Peyer's patch (tissue), 4 donors: Measurements from ENCODE around the gene DDX46. TPM values are rescaled to one million over a fixed set of nuclear protein-coding genes. Genes with fewer than 3 reads are reported as not detected.

Experiments used
- DNase-seq, 3 donors: peaks; one replicate each; pipeline ENCODE4 v3.0.0-alpha.2; 2017 to 2019
- H3K27ac ChIP-seq, 4 donors: fragments of 200-600 bp; sonication (generic); one replicate each; pipeline ENCODE4 v1.5.1; 2016 to 2019
- H3K27me3 ChIP-seq, 2 donors: fragments of 200-600 bp; sonication (generic); one replicate each; pipeline ENCODE4 v1.5.1; 2019
- H3K36me3 ChIP-seq, 3 donors: fragments of 200-600 bp; sonication (generic); one replicate each; pipeline ENCODE4 v1.5.1; 2016 to 2019
- H3K4me1 ChIP-seq, 4 donors: fragments of 200-600 bp; sonication (generic); one replicate each; pipeline ENCODE4 v1.5.1; 2016 to 2019
- H3K4me3 ChIP-seq, 4 donors: fragments of 200-600 bp; sonication (generic); 1 replicate in 3 of 4; 2 replicates in 1 of 4; pipeline ENCODE4 v1.5.1; 2016 to 2019; ENCODE audit warnings: mild to moderate bottlenecking in 1 of 4
- H3K9me3 ChIP-seq, 4 donors: fragments of 200-600 bp; sonication (generic); one replicate each; pipeline ENCODE4 v1.5.1; 2016 to 2019; ENCODE audit warnings: mild to moderate bottlenecking in 1 of 4
- CTCF ChIP-seq, 6 experiments: fragments of 450-650 bp in 4 of 6; fragments of 200-600 bp in 2 of 6; sonication (generic) in 1 of 6; IDR thresholded peaks; one replicate each; pipeline ENCODE4 v1.5.1; 2017 to 2019; ENCODE audit warnings: antibody characterized with exemption in 6 of 6, mild to moderate bottlenecking in 3 of 6, moderate library complexity in 1 of 6
- POLR2A ChIP-seq, 2 donors: fragments of 450-650 bp; IDR thresholded peaks; one replicate each; pipeline ENCODE4 v1.5.1; 2017; ENCODE audit warnings: antibody characterized with exemption in 2 of 2, mild to moderate bottlenecking in 2 of 2, moderate library complexity in 2 of 2
- total RNA-seq, 4 donors: library from RNA; depleted of rRNA; stranded (reverse); fragments of >200 nt; gene quantifications; one replicate each; pipeline ENCODE4 v1.1.0, GENCODE V29; 2016

DDX46 gene
- total RNA-seq, 4 donors from 2014 or later, result 27.0 to 59.4 (median 41.8) TPM

GRCh38 chr5:134735243-134735642 lies 23.3 kb upstream of the DDX46 start:
- peaks cover 0 to 25% (median 4%) of the 10 kb centered on the region in 4 donors for H3K4me1 ChIP-seq
- DNase-seq, result no peak
- no peaks in the 10 kb centered on the region for H3K9me3 ChIP-seq
- no peak overlapping the region for H3K4me3 ChIP-seq
- no peaks in the 10 kb centered on the region for H3K36me3 ChIP-seq
- no peaks in the 10 kb centered on the region for H3K27me3 ChIP-seq
- H3K27ac ChIP-seq, result no peak overlapping the region
- TF ChIP-seq POLR2A (IDR thresholded peaks at IDR 0.05), result no peak
- TF ChIP-seq CTCF (IDR thresholded peaks at IDR 0.05), result no peak

- H3K27ac ChIP-seq, result peak overlapping the region in 2 of 4 donors; percentile 9 to 11
- peaks cover 0 to 5% (median 0%) of the 10 kb centered on the region in 3 donors for H3K36me3 ChIP-seq
- H3K27me3 ChIP-seq, result no peaks in the 10 kb centered on the region
- TF ChIP-seq CTCF (IDR thresholded peaks at IDR 0.05), result no peak
- H3K9me3 ChIP-seq, result no peaks in the 10 kb centered on the region
- no peak overlapping the region for H3K4me3 ChIP-seq
- DNase-seq, result no peak
- peaks cover 0 to 26% (median 4%) of the 10 kb centered on the region in 4 donors for H3K4me1 ChIP-seq
Observed at GRCh38 chr5:134736173-134736812, 22.3 kb upstream of the DDX46 start.

- peak within 1 kb of the TSS; percentile 70 to 92 (median 88) for H3K4me3 ChIP-seq
- H3K27ac ChIP-seq, result peak within 1 kb of the TSS; percentile 87 to 93 (median 88)
- no peaks in the 10 kb centered on the region for H3K27me3 ChIP-seq
- peak; percentile 98 to 99 (median 99) for DNase-seq
- H3K9me3 ChIP-seq, result no peaks in the 10 kb centered on the region
- H3K4me1 ChIP-seq, result peaks cover 0 to 26% (median 4%) of the 10 kb centered on the region in 4 donors
- H3K36me3 ChIP-seq, result peaks cover 0 to 10% (median 0%) of the 10 kb centered on the region in 3 donors
- peak; percentile 69 to 84 (median 76) for TF ChIP-seq CTCF (IDR thresholded peaks at IDR 0.05)
- TF ChIP-seq POLR2A (IDR thresholded peaks at IDR 0.05), result peak; percentile 89 to 92
Observed at GRCh38 chr5:134738133-134738962, 20.2 kb upstream of the DDX46 start, which contains the start of gene CAMLG. Gene CAMLG, plus strand, starts transcription at chr5:134738548. Its CDS starts 73 bp downstream, at chr5:134738621.

GRCh38 chr5:134738963-134739661 lies 19.5 kb upstream of the DDX46 start:
- Histone ChIP-seq H3K36me3 (peaks cover 0 to 14% (median 0%) of the 10 kb centered on the region in 3 donors), H3K27me3 (no peaks in the 10 kb centered on the region), H3K4me1 (peaks cover 0 to 26% (median 4%) of the 10 kb centered on the region in 4 donors), H3K9me3 (no peaks in the 10 kb centered on the region), H3K27ac (peak overlapping the region; percentile 87 to 93 (median 88)), H3K4me3 (peak overlapping the region; percentile 70 to 92 (median 88))
- no peak for TF ChIP-seq POLR2A (IDR thresholded peaks at IDR 0.05)
- peak in 3 of 6 experiments; percentile 13 to 44 (median 25) for TF ChIP-seq CTCF (IDR thresholded peaks at IDR 0.05)
- peak in 2 of 3 donors; percentile 53 to 56 for DNase-seq

- DNase-seq, result no peak
- Histone ChIP-seq H3K9me3 (no peaks in the 10 kb centered on the region), H3K4me1 (peaks cover 0 to 26% (median 4%) of the 10 kb centered on the region in 4 donors), H3K27ac (no peak overlapping the region), H3K4me3 (no peak overlapping the region), H3K36me3 (peaks cover 0 to 17% (median 0%) of the 10 kb centered on the region in 3 donors), H3K27me3 (no peaks in the 10 kb centered on the region)
- no peak for TF ChIP-seq POLR2A (IDR thresholded peaks at IDR 0.05)
- TF ChIP-seq CTCF (IDR thresholded peaks at IDR 0.05), result no peak
Observed at GRCh38 chr5:134741052-134741451, 17.5 kb upstream of the DDX46 start.
